Putamen (tissue), 1 donor: Measurements from ENCODE around the gene KCNAB1.
"Not testable (repeated sequence)": the region's sequence is repeated elsewhere in the genome, so short reads cannot be mapped to it uniquely, and the experiment has no call there.

Experiments used
- DNase-seq: peaks from one replicate; pipeline ENCODE4 v3.0.0-alpha.2; 2016; ENCODE audit warnings: low spot score

The KCNAB1 gene

DNA sequence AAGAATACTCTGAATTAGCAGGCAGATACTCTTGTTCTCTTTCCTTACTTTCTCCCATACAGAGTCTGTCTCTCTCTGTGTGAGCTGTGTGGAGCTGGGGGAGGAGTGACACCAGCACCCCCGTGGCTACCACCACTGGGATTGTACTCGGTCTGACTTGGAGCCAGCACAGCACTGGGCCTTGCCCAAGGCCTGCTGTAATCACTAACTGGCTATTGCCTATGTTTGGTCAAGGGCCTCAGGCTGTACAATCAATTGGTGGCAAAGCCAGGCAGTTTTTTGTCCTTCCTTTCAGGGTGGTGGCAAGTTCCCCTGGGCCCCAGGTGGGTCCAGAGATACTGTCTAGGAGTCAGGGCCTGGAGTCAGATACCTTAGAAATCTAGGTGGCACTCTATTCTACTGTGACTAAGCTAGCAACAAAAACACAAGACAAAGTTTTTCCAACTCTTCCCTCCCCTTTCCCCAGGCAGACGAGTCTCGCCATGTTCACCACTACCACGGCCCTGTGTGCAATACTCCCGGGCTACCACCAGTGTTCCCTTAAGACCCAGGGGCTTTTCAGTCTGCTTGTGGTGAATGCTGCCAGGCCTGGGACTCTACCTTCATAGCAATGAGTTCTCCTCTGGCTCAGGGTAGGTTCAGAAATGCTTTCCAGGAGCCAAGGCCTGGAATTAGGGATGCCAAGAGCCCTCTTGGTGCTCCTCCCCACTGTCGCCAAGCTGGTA lies 151.8 kb downstream of the KCNAB1 start:
- no peak for DNase-seq

DNA sequence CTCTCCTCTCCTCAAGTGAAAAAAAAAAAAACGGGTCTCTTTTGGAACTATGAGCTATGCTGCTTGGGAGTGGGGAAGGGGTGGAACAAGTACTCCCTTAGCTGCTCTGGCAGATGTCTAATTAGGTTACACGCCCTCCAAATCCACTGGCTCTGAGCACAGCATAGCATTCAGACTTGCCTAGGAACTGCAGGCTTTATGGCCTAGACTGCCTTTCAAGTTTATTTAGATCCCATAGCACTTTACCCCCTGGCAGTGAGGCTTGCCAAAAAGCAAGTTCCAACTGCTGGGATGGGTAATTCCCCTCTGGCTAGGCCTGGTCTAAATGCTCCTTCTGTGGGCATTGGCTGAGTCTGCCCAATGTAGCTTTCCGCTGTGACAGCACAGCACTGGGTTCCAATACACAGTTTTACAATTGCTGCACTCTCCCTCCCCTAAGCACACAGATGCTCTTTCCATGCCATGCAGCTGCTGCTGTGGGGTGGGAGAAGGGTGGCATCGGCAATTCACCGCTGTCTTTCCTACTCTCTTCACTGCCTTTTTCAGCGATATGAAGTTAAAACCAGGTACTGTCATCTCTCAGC lies 152.8 kb downstream of the KCNAB1 start:
- no peak for DNase-seq

DNA sequence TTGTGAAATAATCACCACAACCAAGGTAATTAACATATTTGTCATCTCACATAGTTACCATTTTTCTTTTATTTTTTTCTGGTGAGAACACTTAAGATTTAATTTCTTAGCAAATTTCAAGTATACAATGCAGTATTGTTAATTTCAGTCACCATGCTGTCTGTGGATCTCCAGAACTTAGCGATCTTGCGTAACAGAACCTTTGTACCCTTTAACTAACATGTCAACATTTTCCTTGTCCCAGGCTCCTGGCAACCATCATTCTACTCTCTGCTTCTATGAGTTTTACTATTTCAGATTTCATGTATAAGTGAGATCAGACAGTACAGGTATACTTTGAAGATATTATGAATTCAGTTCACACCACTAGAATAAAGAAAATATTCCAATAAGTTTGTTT lies 154.4 kb downstream of the KCNAB1 start:
- no peak for DNase-seq

DNA sequence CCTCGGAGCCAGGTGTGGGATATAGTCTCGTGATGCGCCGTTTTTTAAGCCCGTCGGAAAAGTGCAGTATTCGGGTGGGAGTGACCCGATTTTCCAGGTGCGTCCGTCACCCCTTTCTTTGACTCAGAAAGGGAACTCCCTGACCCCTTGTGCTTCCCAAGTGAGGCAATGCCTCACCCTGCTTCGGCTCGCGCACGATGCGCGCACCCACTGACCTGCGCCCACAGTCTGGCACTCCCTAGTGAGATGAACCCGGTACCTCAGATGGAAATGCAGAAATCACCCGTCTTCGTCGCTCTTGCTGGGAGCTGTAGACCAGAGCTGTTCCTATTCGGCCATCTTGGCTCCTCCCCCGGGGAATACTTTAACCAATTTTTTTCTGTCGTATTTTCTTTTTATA lies 164.3 kb downstream of the KCNAB1 start:
- not testable (repeated sequence) for DNase-seq

DNA sequence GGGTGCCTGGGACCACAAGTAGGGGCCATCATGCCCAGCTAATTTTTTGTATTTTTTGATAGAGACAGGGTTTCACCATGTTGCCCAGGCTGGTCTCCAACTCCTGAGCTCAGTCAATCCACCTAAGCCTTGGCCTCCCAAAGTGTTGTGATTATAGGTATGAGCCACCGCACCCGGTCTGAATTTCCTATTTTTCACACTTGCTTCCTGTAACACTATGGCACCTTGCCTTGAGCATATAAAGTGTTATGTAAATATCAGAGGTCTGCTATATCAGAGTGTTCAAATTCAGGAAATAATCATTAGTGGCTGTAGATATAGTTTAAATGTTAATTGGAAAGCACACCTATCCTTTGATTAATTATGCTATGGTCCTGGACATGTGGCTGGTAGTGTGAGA lies 165.2 kb downstream of the KCNAB1 start:
- DNase-seq, result no peak

DNA sequence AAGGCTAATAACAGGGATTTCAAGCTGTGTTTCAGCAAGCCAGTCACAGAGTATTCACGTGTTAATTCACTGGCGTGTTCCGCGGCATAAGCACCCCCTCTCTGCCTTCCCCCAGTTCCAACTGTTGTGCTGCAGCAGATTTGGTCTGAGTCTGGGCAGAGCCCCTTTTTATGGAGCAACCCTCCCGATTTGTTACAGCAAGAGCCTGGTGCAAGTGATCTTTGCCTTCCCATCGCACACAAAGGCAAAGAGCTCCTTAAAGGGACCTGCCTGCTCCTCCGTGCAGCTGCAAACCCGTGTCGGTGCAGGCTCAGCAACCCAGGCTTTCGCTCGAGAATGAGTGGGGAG lies 170.5 kb downstream of the KCNAB1 start:
- DNase-seq, result peak; percentile 69

DNA sequence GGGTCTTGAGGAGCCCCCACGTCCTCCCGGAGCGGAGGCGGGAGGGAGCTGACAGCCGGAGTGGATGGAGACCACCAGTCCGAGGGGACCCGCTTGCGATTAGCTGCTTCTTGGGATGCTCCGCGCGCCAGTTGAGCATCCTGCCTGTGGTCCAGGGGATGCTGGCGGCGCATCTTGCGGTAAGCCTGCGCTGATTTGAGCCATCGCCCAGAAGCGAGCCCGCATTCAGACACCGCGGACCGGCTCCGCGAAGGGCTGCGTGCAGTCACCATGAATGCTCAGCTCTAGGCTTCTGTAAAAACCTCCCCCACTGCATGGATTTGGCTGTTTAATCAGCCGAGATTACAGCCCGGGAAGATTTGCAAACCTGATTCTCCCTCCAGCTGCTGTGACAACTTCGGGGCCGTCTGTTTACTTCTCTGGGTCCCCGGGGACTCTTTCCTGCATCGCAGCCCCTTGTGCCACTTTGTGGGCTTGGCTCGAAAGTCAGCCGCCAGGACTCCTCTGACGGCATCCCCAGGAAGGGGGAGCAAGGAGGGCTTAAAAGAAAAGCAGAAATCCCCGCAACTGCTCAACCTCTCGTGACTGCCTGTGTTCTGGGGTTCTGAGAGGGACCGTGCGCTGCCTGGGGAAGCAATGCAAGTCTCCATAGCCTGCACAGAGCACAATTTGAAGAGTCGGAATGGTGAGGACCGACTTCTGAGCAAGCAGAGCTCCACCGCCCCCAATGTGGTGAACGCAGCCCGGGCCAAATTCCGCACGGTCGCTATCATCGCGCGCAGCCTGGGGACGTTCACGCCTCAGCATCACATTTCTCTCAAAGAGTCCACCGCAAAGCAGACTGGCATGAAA lies 171.1 kb downstream of the KCNAB1 start:
- DNase-seq, result no peak

DNA sequence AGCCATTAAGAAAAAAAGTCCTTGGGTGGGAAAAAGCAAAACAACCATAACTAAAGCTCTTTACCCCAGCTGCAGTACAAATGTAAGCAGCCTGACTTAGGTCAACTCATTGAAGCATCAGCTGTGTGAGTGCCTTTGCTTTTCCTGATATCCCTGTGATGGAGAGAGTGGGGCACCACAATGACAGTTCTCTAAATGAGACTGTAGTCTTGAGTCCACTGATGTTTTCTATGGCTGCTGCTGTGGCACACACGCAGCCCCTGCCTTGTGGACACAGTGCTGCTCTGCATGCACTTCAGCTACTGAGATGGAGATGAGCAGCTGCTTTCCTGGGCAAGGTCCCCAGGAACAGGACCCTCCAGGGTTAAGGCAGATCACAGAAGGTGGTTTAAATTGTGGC lies 173.2 kb downstream of the KCNAB1 start:
- DNase-seq, result no peak

DNA sequence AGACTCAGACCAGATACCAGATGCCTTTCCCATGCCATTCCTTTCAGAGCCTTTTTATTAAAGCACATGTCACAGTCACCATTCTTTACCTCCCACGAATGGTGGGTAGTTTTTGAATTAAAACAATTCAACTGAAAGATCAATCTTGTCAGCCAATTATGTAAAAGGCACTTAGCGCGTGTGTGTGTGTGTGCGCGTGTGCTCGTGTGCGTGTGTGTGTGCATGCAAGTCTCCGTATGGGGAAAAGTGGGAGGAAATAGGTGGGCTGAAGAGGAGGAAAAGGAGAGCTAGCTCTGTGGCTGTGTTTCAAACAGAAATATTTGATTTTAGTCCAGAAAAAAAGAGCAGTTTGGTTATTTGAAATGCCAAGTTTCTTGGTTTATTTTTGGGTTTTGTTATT lies 177.2 kb downstream of the KCNAB1 start:
- peak; percentile 65 for DNase-seq

DNA sequence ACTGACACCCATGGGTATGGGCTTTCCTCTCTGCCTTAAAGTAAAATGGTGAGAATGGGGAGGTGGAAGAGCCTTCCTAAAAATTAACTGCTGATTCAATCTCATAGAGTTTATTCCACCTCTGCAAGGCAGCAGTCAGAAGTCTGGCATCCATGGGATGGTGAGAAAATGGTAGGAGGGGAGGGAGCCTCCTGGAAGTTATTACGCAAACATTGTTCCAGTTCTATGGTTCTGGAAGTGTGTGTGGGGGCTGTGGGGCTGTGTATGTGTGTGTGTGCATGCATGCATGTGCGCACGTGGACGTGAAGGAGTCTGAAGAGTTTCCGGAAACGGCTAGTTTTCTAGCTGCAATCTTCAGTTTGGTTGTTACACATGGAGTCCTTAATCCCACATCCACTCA lies 177.6 kb downstream of the KCNAB1 start:
- peak; percentile 58 for DNase-seq

DNA sequence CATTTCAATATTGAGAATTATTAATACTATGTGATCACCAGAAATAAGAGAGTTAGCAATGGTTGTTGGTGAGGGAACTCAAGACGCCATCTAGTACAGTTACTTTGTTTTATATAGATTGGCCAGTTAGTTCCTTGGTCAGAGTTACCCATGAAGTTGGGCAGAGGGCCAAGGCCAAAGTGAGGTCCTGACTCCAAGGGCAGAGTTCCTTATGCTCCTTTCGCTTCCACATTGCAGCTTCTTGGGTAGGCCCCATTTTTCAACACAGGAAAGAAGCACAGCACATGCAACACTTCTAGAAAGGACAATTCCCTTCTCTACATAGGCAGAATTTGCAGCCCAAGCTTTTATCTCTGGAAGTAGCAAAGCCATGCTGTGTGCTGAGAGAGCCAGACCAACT lies 178.6 kb downstream of the KCNAB1 start:
- DNase-seq, result peak; percentile 52

DNA sequence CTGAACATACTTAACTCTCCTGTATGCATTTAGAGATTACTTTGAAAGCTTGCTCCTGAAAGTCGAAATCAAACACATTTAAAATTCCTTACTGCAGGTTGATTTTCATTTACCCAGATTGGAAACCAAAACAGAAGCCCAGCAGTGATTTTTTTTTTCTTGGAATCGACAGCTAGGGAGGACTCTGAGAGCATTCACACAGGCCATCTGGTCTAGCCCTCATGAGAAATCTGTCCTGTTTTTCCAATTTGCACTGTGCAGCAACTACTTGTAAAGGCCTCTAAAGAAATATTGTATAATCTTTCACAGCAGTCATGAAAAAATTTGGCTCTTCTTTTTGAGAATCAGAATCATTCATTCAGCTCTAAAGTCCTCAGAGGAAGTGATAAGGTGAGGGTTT lies 179.2 kb downstream of the KCNAB1 start:
- no peak for DNase-seq

DNA sequence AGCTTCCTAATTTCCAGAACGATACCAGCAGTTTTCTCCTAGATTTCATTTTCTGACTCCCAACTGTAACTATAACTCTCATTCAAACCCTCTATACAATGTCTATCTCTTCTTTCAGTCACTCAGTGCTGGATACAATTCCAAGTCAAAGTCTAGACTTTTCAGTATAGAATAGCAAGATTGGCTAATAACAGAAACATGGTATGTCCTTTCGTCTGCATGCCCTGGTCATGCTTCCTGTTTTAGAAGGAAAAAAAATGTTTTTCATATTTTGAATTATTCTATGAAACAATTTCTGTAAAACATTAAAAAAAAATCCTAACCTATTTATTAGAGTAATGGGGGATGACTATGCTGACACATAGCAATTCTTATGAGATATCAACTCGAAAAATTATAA lies 180.0 kb downstream of the KCNAB1 start:
- no peak for DNase-seq

DNA sequence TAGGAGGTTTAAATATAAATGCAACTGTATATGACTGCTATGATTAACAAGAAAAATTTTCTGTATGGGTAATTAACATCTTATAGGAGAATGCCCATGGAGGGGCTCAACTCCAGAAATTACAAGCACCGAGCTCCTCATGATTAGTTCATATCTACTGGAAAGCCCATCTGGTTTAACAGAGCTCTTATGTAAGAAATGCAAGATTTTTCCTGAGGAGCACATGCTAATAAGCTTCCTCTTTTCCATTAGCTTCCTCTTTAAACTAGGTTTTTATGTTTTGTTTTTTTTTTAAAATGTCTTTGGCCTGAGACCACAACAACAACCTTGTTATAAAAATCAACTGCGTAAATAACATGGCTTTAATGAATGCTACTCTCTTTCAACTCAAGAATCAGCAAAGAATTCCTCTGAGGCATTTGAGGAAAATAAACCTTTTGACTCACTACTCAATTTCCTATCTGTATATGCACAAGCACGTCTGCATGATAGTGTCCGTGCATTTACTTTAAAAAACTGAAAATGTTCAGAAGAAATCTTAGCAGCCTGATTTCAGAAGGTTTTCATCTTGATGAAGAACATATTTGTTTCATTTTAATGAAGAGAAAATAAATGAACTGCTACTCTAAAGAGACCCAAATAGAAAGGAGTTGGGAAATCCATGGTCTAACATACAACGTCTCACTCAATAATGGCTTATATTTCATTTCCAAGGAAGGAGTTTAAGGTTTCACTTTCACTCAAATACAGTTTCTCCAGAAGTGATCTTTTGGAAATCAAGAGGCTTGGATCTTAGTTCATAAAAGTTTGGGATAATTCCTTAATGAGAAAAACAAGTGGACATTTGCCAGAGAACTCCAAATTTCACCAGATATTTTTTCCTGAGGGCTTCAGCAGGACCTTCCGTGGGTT lies 180.8 kb downstream of the KCNAB1 start:
- DNase-seq, result no peak

DNA sequence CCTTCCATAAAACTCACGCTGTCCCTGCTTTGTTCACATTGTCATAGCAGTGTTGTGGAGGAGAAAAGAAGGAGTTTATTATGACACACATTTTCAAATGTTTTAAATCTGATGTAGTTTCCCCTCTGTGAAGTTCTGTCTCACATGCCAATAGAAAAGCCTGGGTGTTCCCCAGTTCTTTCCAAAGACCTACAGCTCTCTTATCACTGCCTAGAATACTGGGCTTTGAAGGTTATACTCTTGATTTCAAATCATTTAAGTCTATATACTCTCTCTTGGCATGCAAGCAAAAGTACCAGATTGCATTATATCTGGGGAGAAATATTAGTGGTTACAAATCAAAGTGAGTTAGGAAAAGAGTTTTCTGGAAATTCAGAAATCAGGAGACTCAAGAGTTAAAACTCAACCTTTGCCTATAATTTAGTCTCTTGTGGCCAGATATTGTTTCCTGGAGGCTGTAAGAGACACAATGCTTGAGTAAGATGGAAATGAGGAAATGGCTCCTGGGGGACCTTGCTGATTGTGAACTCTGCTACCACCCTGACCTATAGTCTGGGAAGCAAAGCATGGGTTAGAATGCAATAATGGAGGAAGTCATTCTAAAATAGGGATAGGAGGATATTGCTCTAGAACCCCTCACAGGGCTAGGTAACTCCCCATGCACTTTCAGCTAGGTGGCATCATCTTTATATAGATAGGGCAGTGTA lies 182.8 kb downstream of the KCNAB1 start:
- no peak for DNase-seq

DNA sequence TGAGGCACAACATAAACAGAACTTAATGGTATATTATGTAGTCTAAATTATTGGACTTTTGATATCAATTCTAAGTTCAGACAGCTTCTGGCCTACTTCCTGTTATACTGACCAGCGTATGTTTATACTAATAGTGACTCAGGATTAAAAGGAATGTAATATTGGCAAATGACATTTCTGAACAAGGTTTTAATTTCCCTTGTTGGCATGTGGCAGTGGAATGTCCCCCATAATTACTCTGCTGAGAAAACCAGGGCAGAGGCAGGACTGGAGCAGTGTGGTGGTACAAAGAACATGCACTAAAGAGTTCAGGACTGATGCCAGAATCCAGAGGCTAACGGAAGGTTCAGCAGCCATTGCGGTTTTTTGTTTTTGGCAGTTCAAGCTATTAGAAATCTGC lies 184.0 kb downstream of the KCNAB1 start:
- DNase-seq, result no peak

DNA sequence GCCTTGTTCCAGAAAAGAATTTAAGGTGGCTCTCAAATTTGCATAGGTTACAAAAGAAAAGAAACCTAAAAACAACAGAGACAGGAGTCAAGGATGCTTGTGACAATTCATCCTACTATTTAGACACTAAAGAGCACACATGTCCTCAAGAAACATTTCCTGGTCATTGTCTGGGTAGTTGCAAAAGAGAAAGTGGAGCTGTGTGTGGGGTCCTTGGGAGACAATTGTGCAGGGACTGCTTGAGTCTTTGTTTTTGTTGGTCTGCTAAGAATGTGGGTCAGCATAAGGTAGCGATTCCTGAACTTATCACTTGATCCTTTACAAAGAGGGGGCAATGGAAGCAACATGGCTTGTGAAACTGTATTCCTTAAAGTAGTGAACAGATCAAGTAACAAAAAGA lies 185.3 kb downstream of the KCNAB1 start:
- DNase-seq, result no peak

DNA sequence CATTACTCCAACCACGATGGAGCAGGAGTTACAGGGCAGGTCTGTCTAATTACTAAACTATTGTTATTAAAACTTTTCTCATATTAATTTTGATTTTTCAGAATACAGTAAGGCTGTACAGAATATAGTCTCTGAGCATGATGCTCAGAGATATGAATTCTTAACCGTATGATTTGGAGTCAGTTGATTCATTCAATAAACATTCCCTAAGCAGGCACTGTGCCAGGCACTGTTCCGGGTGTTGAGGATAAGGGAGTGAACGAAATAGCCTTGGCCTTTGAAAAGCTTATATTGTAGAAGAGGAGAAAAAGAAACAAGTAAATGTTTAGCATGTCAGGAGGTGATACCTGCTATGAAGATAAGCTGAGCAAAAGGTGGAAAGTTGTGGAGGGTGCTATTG lies 187.3 kb downstream of the KCNAB1 start:
- no peak for DNase-seq

DNA sequence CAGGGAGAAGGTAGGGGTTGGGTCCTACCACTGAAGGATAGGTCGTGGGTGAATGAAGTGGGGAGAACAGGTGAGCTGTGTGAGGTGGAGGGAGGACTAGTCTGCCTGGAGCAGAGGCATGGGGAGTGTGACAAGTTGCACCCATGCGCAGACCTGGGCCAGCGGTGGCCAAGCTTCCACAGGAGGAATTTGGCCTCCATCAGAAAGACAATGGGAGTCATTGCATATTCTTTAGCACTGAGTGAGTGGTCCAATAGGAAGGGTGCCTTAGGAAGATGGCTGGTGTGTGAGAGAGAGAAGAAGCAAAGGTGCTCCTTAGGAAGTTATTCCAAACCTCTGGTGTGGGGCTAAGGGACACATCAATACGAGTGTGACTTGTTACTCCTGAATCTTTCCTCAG lies 191.1 kb downstream of the KCNAB1 start:
- DNase-seq, result no peak

DNA sequence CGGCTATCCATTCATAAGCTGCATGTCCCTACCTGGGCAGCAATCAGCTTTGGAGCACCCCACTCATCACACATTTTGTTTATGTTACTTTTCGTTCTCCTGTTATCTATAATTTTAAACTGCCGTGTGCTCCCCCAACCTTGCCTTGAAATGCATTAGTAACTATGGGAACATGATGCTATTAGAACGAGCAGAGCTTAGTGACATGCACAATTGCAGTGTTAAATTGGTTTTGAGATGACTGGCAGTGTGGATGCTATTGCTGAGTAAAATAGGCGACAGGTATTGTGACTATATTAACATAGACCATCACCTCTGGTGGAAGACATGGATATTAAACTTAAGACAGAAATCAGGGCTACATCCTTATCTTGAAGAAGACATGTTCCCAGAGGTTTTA lies 191.6 kb downstream of the KCNAB1 start:
- no peak for DNase-seq

DNA sequence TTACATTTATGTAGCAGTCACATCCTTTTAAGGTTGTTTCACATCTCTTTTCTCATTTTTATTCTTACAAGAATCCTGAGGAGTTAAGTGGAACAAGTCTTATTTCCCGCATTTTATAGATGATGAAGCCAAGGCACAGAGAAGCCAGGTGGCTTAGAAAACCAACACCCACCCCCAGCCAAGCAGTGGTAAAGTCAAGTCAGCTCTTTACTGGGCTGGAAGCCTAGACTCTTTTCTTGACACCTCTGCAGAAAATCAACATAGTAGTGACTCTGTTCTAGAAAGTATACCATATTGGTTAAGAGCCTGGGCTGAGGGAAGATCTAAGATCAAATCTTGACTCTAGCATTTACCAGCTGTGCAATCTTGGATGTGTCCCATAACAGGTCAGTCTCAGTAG lies 195.7 kb downstream of the KCNAB1 start:
- DNase-seq, result no peak
